SHP77 treated with DMSO at 0.1 percent for 48 hours (cell line): ENCODE results near the gene KRT26.
"Not testable (repeated sequence)": the region's sequence is repeated elsewhere in the genome, so short reads cannot be mapped to it uniquely, and the experiment has no call there.

Experiments used
- DNase-seq: peaks from one replicate; lab custom pipeline; 2025; lab: John Stamatoyannopoulos, UW

The KRT26 gene

DNA sequence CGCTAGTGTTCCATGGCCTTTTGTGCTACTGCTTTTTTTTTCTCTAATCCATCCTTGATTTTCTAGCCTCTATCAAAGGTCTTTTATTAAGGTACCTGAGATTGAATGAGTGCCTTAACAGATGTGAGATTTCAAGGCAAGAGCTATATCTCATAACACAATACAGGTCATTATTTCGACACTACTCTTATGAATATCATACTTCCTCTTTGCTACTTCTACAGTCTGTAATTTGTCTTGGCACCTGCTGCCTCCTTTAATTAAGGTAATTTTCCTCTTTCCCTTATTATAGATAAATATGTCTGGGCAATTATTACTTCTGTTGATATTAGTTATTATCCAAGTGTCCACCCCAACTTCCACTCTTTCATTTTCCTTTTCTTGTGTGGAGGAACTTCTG is 22.5 kb upstream of the KRT26 start:
- no peak for DNase-seq

DNA sequence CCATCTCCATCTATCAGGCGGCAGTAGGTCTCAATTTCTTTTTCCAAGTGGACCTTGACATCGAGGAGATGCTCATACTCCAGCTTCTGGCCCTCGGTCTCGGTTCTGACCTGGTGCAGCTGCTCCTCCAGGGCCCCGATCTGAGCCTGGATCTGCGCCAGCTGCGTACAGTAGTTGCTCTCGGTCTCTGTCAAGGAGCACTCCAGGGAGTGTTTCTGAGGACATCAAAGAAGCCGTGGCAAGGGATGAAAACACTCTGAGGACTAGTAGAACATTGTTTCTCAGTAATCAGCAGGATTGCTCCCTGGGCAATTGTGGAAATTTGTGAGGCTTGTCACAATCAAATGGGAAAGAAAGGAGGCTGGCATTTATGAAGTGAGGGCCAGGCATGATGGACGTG is 21.8 kb upstream of the KRT26 start:
- DNase-seq = no peak

DNA sequence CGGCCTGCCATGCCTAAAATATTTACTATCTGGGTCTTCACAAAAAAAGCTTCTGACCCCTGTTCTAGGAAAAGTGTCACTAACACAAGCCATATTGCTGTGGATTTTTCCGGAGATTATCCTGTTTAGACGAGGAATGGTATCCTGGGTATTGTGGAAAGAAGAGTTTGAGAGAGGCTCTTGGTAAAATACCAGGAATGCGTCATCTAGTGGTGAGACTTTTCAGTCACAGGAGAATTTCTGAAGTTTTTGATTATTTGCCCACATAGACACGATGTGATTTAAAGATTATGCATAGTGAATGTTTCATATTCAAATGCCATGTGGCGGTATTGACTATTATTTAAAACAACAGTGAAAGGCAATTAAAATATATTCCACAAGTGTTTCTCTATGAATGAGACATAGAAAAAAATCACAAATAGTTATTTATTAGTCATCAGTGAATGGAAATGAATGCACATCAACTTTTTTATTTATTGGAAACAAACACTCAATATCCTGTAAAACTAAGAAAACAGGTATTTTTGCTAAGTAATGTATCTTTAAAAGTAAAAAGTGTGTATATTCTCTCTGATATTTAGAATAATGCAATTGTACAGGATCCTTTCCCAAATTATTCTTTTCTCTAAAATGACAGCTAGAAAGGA is 19.9 kb upstream of the KRT26 start:
- no peak for DNase-seq

DNA sequence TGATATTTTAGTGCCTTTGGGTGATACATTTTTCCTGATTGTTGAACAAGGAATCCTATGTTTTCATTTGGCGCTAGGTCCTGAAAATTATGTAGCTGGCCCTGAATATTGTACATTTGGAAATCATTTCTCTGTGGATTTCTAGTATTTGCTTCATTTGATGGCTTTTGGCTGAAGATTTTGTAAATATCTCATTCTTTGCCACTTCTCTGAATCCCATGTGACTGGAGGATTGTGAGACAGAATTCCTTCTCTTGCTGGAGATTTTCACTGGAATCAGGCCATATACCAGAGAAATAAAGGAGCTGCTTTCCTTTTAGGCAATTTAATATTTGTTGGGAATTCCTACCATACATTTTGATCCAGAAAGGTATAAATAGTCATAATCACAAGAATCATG is 19.1 kb upstream of the KRT26 start:
- no peak for DNase-seq

DNA sequence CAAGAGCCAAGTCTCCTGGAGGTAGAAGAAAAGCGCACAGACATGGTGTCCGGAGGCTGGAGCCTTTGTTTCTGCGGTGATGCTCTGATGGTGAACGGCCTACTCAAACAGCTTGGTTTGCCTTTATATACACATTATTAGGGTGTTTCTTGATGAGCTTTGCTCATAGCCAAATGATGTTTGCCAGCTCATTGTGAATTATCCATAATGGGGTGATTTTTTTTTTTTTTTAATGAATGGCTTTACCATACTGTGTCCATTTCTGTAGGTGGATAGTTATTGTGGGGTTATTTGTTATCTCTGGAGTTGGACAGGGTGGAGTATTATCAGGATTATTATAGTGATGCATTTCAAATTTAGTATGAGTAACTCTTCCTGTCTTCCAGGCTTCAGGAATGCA is 10.4 kb upstream of the KRT26 start, which contains the start of gene KRT27:
KRT27 (minus strand) TSS at position 101 of the 400 bp plus-strand sequence; CDS start at position 44, 57 bp downstream.
- no peak for DNase-seq

DNA sequence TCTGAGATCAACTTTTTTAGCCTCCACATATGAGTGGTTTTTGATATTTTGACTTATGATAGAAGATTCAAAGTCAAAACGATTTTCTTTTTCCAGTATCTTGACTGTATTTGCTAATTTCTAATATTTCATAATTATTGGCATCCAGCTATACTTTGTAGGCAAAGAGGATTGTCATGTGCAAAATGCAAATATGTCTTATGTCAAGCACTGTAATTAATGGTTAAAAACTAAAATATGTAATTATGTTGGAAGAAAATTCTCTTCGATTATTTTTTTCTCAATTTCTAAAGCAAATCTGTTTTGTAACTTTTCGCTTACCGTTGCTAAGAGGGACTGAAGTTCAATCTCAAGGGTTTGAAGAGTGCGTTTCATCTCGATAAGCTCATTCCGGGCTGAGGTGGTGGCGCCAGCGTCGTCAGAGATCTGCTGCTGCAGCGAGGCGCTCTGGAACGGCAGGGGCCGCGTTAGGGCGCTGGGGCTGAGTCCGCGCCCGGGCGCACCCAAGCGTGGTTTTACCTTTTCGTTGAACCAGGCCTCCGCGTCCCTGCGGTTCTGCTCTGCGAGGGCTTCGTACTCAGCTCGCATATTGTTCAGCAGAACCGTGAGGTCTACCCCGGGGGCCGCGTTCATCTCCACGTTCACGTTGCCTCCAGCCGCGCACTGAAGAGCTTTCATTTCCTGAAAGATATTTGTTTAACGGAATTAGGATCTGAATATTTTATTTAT is 7.3 kb upstream of the KRT26 start:
- no peak for DNase-seq

DNA sequence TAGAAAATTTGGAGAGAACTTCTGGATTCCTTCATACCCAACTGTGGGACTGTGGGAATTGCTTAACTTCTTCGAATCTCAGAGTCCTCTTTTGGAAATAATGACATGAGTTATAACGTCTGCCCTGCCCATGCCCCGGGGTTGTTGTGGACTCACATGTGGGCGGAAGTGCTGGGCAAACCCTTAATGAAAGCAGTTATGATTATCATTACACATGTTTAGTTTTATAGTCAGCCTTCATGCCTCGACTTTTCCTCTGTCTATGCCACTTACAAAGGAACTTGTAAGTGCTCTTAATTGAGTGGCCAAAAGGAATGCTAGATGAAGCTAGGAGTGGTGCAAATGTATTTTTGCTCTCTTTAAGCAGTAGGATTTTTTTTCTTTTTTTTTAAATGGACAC is 6.5 kb upstream of the KRT26 start:
- no peak for DNase-seq

DNA sequence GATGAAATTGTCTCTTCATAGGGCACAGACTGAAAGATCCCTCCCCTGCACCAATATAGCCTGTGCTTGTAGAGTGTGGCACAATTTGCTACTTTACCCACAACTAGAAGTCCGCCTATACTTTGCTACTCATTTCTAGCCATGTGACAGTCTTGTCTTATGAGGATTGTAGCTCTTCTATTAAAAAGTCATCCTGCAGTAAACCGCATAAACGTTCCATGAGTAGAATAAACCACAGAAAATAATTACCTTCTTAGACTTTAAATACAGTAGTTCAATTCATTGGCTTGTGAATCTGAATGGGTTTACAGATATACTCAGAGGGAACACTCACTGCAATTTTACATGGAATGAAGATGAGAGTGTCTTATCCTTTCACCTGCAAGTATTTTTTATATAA is 6.0 kb upstream of the KRT26 start:
- no peak for DNase-seq

DNA sequence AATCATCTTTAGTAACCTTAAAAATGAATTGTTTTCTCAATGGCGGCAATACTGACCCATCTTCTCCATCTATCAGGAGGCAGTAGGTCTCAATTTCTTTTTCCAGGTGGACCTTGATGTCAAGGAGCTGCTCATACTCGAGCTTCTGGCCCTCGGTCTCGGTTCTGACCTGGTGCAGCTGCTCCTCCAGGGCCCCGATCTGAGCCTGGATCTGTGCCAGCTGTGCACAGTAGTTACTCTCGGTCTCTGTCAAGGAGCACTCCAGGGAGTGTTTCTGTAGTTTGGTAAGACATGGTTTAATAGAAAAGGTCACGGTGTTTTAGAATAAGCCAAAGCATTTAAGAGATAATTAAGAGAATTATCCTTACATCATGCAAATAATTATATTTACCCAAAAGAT is 5.5 kb upstream of the KRT26 start:
- DNase-seq = no peak

DNA sequence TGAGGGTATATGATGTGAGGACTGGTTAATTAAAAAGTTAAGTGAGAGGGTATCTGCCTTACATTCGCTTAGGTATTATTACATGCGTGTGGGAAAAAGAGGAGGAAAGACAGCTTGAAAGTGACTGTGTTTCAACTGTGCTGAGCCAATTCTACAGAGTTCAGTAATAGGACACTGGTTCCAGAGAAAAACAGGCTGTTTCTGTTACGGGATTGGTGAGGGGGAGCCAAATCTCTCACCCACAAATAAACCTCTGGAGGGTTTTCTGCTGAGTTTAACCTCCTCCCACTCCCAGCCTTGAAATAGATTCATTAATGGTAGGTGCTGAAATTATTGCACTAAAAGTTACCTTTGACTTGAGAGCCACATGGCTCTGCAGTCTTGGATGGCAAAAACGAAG is 3.9 kb upstream of the KRT26 start:
- no peak for DNase-seq

DNA sequence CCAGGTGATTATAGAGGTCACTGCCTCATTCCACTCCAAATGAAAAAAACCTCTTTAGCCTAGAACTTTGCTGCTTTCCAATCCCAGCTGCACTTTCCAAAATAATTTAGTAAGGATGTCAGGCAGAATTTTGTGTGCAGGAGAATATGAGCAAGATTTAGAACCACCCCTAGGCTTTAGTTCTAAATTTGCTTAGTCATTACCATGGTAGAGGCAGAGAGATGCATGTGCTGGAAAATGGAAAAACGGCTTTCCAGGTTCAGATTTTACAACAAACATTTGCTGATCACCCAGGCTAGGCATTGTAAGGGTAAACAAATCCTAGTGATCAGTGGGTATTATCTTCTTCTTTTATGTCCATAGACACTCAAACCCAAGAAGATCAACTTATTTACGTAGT is 6.3 kb downstream of the KRT26 start:
- DNase-seq = no peak

DNA sequence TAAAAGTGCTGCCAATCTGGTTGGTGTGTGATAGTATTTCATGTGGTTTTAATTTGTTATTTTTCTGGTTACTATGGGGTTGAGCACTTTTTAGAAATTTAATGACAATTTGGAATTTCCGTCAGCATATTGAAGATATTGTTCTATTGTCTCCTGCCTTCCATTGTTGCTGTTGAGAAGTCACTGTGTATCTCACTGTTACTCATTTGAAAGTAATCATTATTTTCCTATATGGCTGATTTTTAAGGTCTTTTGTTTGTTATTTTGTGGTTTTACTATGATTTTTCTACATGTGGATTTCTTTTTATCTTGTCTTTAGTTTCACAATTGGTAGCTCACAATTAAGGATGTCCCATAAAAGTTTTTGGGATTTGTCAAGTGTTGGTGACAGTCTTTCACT is 8.2 kb downstream of the KRT26 start:
- no peak for DNase-seq

DNA sequence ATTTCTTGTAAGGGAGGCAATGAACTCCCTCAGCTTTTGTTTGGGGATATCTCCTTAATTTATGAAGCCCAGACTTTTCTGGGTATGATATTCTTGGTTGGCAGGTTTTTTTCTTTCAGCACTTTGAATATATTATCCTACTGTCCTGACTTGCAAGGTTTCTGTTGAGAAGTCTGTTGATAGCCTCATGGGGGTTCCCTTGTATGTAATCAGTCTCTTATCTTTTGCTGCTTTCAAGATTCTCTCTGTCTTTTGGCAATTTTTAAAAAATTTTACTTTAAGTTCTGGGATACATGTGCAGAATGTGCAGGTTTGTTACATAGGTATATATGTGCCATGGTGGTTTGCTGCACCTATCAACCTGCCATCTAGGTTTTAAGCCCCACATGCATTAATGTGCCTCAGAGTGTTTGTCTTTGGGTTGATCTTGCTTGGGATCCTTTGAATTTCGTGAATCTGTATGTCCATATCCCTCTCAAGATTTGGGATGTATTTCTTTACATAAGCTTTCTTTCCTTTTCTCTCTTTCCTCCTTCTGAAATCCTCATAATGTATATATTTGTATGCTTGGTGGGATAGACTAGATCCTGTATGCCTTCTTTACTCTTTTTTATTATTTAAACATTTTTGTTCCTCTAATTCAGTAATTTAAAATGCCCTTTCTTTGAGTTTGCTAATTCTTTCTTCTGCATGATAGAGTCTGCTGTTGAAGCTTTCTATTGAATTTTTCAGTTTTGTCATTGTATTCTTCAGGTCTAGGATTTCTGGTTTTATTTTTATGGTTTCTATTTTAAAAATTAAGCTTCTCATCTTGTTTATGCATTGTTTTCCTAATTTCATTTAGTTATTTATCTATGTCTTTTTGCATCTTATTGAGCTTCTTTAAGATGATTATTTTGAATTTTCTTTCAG is 11.6 kb downstream of the KRT26 start:
- DNase-seq = no peak

DNA sequence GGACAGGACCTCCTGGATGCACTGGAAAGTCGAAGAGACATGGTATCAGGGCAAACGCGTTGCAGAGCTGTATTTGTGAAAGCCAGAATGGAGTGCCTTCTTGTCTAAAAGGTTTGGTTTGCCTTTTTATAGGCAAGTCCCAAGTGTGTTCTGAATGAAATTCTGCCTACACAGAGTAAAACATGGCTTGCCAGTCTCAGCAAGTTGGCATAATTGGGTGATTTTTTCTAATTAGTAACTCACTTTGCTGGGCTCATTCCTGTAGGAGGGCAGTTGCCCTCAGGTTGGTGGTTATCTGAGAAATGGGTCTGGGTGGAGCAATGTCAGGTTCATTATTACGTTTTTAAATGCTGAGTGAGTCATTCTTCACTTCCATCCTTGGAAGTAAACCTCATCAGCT is 16.8 kb downstream of the KRT26 start, which contains the start of gene KRT25:
KRT25 (minus strand) TSS at position 101 of the 400 bp plus-strand sequence; CDS start at position 41, 60 bp downstream.
- no peak for DNase-seq

DNA sequence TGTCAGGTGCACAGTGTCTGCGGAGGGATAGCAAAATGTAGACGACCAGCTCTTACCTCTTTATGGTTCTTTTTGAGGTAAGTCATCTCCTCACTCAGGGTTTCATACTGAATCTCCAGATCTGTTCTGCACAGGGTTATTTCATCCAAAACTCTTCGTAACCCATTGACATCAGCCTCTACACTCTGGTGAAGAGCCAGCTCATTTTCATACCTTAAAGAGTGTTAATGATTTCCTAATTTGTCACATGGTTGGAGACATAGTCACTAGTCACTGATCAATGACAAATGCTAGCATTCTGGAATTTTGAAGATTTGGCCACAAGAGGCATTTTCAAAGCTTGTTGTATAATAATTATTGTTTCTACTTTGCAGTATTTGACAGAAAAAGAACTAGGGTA is 18.2 kb downstream of the KRT26 start:
- DNase-seq = no peak

DNA sequence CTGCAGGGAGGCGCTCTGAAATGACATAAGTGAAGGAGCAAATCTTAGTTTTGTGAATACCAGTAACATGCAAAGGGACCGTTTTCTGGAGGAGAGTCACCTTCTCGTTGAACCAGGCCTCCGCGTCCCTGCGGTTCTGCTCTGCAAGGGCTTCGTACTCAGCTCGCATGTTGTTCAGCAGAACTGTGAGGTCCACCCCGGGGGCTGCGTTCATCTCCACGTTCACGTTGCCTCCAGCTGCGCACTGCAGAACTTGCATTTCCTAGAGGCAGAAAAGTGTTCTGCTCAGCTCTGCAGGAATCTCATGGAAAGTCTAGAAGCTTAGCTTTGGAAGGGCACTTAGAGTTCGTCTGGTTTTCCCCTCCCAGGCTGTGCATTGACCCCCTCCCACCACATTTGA is 20.9 kb downstream of the KRT26 start:
- no peak for DNase-seq

DNA sequence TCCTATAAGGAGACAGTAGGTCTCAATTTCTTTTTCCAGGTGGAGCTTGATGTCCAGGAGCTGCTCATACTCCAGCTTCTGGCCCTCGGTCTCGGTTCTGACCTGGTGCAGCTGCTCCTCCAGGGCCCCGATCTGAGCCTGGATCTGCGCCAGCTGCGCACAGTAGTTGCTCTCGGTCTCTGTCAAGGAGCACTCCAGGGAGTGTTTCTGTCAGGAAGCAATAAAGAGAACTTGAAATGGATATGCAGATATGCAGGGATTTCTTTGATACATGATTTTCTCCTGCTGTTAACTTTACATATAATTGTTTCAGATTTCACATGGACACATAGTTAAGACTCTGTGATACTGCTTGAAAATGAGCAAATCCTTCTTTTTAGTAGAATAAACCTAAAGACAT is 21.6 kb downstream of the KRT26 start:
- DNase-seq = no peak

DNA sequence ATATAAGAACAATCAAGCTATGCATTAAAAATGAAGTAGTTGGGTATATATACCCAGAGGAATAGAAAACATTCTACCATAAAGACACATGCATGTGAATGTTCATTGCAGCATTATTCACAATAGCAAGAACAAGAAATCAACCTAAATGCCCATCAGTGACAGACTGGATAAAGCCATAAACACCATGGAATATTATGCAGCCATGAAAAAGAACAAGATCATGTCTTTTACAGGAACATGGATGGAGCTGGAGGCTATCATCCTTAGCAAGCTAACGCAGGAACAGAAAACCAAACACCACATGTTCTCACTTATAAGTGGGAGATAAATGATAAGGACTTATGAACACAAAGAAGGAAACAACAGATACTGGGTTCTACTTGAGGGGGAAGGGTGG is 23.3 kb downstream of the KRT26 start:
- DNase-seq = not testable (repeated sequence)

DNA sequence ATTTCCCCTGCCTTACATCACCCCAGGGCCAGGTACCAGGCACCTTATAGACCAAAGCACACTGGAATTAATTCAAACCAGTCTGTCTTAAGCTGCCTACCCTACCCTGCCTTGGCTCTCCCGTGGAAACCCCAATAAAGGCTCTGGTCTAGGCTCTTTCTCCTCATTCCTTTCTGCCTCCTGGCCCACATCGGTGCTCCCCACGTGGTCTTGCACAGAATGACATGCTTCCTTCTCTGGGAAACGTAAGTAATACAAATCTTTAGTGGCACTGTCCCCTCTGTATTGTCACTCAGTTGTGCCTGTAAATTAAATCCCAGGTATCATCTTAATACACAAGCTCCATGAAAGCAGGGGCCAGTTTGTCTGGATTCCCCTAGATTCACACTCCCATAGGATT is 33.4 kb downstream of the KRT26 start:
- no peak for DNase-seq

DNA sequence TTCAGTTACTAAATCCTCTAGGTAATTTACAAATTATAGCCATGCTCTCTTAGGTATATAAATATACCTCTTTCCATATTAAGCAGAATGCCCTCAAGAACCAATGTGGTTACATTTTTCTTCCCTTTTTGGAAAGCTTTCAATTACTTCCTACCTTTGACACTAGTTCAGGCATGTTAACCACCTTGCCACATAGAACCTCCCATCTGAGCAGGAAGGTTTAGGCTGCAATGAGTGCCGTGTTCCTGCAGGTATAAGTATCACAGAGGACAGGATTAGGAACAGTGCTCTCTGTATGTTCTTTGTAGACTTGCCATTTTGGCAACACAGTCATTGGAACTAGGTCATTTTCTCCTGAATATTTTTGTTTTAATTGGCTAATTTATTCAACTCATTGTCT is 37.0 kb downstream of the KRT26 start:
- DNase-seq = no peak

DNA sequence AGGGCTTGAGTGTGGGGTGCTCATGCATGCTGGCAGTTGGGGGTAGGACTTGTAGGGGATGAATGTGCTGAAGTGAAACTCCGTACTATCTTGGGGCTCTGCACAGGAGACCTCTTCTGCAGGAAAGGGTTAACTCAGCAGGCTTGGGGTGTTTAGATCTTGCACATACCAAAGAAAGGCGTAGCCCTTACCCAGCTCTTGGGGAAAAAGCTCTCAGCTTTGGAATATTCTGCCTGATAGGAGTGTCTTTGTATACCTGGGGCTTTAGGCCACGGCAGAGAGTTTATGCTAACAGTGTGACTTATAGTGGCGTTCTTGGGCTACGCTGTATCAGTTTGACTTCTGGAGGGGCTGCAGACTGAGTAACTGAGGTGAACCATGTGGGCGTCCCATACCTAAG is 38.0 kb downstream of the KRT26 start:
- no peak for DNase-seq

DNA sequence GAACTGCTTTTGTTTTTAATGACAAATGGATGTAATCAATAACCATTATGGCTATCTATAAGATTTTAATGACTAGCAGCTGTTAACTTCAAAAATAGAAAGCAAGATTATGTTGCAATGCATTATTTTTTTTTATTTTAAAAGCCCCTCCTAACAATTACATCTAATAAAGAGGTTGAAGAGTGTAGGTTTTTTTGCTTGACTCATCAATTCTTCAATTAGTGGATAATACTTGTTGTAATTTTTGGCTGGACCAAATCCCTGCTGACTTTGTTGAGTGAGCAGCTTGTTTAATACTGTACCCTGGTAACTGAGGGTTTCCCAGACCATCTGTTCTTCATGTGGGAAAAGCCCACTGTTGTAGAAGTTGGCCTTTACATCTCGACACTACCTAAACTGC is 41.0 kb downstream of the KRT26 start:
- no peak for DNase-seq
